ENCODE results near the gene TASP1. TPM values are rescaled to one million over a fixed set of nuclear protein-coding genes. Genes with fewer than 3 reads are reported as not detected.

The TASP1 gene
- polyA plus RNA-seq, 1 donor from 2014 or later, result 20.2 TPM

DNA sequence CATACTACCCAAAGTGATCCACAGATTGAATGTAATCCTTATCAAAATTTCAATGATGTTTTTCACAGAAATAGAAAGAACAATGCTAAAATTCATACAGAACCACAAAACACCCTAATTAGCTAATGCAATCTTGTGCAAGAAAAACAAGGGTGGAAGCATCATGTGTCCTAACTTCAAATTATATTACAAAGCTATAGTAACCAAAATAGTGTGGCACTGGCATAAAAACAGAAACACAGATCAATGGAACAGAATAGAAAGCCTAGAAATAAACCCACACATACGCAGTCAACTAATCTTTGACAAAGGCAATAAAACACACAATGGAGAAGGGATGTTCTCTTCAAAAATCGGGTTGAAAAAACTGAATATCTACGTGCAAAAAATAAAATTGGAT, 131.1 kb downstream of the TASP1 start:
- Histone ChIP-seq H3K27me3 (ENCODE audit: insufficient read depth, low read depth, low read length) (no peaks in the 10 kb centered on the region), H3K27ac (ENCODE audit: low read length) (no peak overlapping the region), H3K9me3 (ENCODE audit: low read length) (no peaks in the 10 kb centered on the region), H3K9ac (ENCODE audit: low read length) (no peak overlapping the region), H3K4me3 (ENCODE audit: low read length) (no peak overlapping the region), H3F3A (ENCODE audit: insufficient read depth, low read length, poor library complexity, severe bottlenecking) (no peaks in the 10 kb centered on the region), H3K36me3 (ENCODE audit: insufficient read depth, low read length) (no peaks in the 10 kb centered on the region), H3K9me2 (ENCODE audit: insufficient read depth, low read length) (no peaks in the 10 kb centered on the region), H3K4me2 (ENCODE audit: low read length) (no peak overlapping the region), H3K79me2 (replicated peaks; ENCODE audit: insufficient read depth, low read length) (no peaks in the 10 kb centered on the region), H2AFZ (ENCODE audit: low read depth, low read length) (no peak overlapping the region), H4K20me1 (ENCODE audit: insufficient read depth) (no peaks in the 10 kb centered on the region)
- no peak for TF ChIP-seq MXI1 (conservative IDR thresholded peaks at IDR 0.05; ENCODE audit: poor library complexity, severe bottlenecking)
- no peak for TF ChIP-seq EZH2 (IDR thresholded peaks at IDR 0.05; ENCODE audit: borderline replicate concordance, insufficient read depth, low read length, poor library complexity, severe bottlenecking)
- TF ChIP-seq TAF1 (IDR thresholded peaks at IDR 0.05; ENCODE audit: low read depth), result no peak
- no peak for TF ChIP-seq EP300 (conservative IDR thresholded peaks at IDR 0.05; ENCODE audit: poor library complexity, severe bottlenecking)
- TF ChIP-seq, protein P1, sequence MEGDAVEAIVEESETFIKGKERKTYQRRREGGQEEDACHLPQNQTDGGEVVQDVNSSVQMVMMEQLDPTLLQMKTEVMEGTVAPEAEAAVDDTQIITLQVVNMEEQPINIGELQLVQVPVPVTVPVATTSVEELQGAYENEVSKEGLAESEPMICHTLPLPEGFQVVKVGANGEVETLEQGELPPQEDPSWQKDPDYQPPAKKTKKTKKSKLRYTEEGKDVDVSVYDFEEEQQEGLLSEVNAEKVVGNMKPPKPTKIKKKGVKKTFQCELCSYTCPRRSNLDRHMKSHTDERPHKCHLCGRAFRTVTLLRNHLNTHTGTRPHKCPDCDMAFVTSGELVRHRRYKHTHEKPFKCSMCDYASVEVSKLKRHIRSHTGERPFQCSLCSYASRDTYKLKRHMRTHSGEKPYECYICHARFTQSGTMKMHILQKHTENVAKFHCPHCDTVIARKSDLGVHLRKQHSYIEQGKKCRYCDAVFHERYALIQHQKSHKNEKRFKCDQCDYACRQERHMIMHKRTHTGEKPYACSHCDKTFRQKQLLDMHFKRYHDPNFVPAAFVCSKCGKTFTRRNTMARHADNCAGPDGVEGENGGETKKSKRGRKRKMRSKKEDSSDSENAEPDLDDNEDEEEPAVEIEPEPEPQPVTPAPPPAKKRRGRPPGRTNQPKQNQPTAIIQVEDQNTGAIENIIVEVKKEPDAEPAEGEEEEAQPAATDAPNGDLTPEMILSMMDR (IDR thresholded peaks at IDR 0.05; ENCODE audit: poor library complexity, severe bottlenecking), result no peak
- TF ChIP-seq, protein P2, sequence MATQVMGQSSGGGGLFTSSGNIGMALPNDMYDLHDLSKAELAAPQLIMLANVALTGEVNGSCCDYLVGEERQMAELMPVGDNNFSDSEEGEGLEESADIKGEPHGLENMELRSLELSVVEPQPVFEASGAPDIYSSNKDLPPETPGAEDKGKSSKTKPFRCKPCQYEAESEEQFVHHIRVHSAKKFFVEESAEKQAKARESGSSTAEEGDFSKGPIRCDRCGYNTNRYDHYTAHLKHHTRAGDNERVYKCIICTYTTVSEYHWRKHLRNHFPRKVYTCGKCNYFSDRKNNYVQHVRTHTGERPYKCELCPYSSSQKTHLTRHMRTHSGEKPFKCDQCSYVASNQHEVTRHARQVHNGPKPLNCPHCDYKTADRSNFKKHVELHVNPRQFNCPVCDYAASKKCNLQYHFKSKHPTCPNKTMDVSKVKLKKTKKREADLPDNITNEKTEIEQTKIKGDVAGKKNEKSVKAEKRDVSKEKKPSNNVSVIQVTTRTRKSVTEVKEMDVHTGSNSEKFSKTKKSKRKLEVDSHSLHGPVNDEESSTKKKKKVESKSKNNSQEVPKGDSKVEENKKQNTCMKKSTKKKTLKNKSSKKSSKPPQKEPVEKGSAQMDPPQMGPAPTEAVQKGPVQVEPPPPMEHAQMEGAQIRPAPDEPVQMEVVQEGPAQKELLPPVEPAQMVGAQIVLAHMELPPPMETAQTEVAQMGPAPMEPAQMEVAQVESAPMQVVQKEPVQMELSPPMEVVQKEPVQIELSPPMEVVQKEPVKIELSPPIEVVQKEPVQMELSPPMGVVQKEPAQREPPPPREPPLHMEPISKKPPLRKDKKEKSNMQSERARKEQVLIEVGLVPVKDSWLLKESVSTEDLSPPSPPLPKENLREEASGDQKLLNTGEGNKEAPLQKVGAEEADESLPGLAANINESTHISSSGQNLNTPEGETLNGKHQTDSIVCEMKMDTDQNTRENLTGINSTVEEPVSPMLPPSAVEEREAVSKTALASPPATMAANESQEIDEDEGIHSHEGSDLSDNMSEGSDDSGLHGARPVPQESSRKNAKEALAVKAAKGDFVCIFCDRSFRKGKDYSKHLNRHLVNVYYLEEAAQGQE (IDR thresholded peaks at IDR 0.05; ENCODE audit: borderline replicate concordance), result no peak
- TF ChIP-seq RAD21 (conservative IDR thresholded peaks at IDR 0.05), result no peak
- TF ChIP-seq SMC3 (conservative IDR thresholded peaks at IDR 0.05; ENCODE audit: poor library complexity), result no peak
- no peak for TF ChIP-seq POLR2AphosphoS5 (IDR thresholded peaks at IDR 0.05)

DNA sequence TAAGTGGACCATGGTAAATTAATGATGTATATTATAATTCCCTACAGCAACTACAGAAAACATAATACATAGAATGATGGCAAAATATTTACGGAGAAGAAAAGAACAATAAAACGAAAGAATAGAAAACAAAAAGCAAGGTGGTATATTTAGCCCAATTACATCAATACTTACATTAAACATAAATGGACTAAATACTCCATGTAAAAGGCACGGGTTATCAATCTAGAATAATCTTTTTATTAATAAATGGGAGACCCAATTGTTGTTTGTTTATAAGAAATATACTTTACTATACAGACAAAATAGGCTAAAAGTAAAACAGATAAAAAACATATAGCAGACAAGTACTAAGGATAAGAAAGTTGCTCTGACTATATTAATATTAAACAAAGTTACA, 137.2 kb downstream of the TASP1 start:
- H3K79me2 ChIP-seq (replicated peaks; ENCODE audit: insufficient read depth, low read length), result no peaks in the 10 kb centered on the region
- no peaks in the 10 kb centered on the region for H3K27me3 ChIP-seq (ENCODE audit: insufficient read depth, low read depth, low read length)
- no peaks in the 10 kb centered on the region for H3K9me2 ChIP-seq (ENCODE audit: insufficient read depth, low read length)
- no peak overlapping the region for H3K4me3 ChIP-seq (ENCODE audit: low read length)
- no peak overlapping the region for H3K27ac ChIP-seq (ENCODE audit: low read length)
- H2AFZ ChIP-seq (ENCODE audit: low read depth, low read length), result no peak overlapping the region
- H4K20me1 ChIP-seq (ENCODE audit: insufficient read depth), result no peaks in the 10 kb centered on the region
- H3F3A ChIP-seq (ENCODE audit: insufficient read depth, low read length, poor library complexity, severe bottlenecking), result no peaks in the 10 kb centered on the region
- H3K9me3 ChIP-seq (ENCODE audit: low read length), result peaks cover 5% of the 10 kb centered on the region
- H3K36me3 ChIP-seq (ENCODE audit: insufficient read depth, low read length), result no peaks in the 10 kb centered on the region
- H3K4me2 ChIP-seq (ENCODE audit: low read length), result no peak overlapping the region
- no peak for TF ChIP-seq EP300 (conservative IDR thresholded peaks at IDR 0.05; ENCODE audit: poor library complexity, severe bottlenecking)
- TF ChIP-seq RAD21 (conservative IDR thresholded peaks at IDR 0.05), result no peak
- no peak for TF ChIP-seq TAF1 (IDR thresholded peaks at IDR 0.05; ENCODE audit: low read depth)
- no peak for TF ChIP-seq SMC3 (conservative IDR thresholded peaks at IDR 0.05; ENCODE audit: poor library complexity)
- TF ChIP-seq, protein P1 (IDR thresholded peaks at IDR 0.05; ENCODE audit: poor library complexity, severe bottlenecking), result no peak
- no peak for TF ChIP-seq POLR2AphosphoS5 (IDR thresholded peaks at IDR 0.05)
- TF ChIP-seq, protein P2 (IDR thresholded peaks at IDR 0.05; ENCODE audit: borderline replicate concordance), result no peak
- no peak for TF ChIP-seq EZH2 (IDR thresholded peaks at IDR 0.05; ENCODE audit: borderline replicate concordance, insufficient read depth, low read length, poor library complexity, severe bottlenecking)
- TF ChIP-seq MXI1 (conservative IDR thresholded peaks at IDR 0.05; ENCODE audit: poor library complexity, severe bottlenecking), result no peak
- no peak overlapping the region for H3K9ac ChIP-seq (ENCODE audit: low read length)

Measured in neural cell (in vitro differentiated cells).